Measurements from ENCODE around the gene CUL9. TPM values are rescaled to one million over a fixed set of nuclear protein-coding genes. Genes with fewer than 3 reads are reported as not detected.

CUL9 gene
- total RNA-seq, 1 donor from 2014 or later = 13.1 TPM

- peak in 1 of 2 donors; percentile 38 for DNase-seq (ENCODE audit: low read depth in 2 of 2)
Measured at GRCh38 chr6:43172104-43173007, 9.6 kb upstream of the CUL9 start.

- DNase-seq (ENCODE audit: low read depth in 2 of 2) = no peak
Measured at GRCh38 chr6:43173591-43174262, 8.3 kb upstream of the CUL9 start.

- DNase-seq (ENCODE audit: low read depth in 2 of 2) = peak; percentile 97 to 99
Measured at GRCh38 chr6:43174263-43175112, 7.5 kb upstream of the CUL9 start.

DNA sequence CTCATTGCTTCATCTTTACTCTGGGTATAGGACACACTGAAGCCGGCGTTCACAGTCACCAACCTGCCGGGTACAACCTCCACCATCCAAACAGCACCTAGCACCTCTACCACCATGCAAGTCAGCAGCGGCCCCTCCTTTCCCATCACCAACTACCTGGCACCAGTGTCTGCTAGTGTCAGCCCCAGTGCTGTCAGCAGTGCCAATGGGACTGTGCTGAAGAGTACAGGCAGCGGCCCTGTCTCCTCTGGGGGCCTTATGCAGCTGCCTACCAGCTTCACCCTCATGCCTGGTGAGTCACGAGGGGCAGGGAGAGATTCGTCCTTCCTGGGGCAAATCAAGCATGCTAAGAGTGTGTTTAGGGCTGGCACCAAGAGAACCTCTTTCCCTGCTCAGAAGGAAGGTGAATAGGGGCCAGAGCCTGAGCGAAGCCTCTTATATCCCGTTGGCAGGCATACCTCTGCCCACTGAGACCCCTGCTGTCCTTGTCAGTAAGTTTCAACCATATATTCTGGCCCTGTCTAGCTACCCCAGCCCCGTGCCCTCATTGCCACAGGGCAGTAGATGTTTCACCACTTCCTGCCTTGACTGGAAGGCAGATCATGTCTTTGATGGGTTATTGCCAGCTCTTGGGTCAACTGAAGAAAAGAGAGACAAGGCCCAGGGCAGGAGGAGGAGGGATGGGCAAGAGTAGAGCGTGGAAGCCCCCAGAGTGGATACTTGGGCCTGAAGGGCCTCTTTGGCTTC, 6.1 kb upstream of the CUL9 start:
- no peak for DNase-seq (ENCODE audit: low read depth in 2 of 2)

GRCh38 chr6:43176423-43176786, 5.6 kb upstream of the CUL9 start:
- DNase-seq (ENCODE audit: low read depth in 2 of 2) = no peak

- no peak for DNase-seq (ENCODE audit: low read depth in 2 of 2)
Measured at GRCh38 chr6:43178150-43178549, 3.8 kb upstream of the CUL9 start.

- DNase-seq (ENCODE audit: low read depth in 2 of 2) = no peak
Measured at GRCh38 chr6:43178951-43179830, 2.8 kb upstream of the CUL9 start.

- no peak for DNase-seq (ENCODE audit: low read depth in 2 of 2)
Measured at GRCh38 chr6:43180058-43180457, 1.9 kb upstream of the CUL9 start.

DNA sequence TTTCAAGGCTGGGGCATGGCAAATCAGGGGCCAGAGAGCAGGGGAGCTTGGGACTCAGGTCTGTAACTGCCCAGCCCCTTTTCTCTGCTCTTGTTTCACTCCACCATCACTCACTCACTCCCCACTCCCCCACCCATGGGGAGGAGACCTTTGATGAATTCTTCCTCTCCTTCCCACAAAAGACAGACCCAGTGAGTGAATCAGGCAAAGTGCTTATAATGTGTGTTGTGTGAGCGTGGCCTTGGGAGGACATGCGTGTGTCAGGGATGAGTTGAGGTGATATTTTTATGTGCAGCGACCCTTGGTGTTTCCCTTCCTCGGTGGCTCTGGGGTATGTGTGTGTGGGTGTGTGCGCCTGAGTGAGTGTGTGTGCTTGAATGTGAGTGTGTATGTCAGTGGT, 1.0 kb upstream of the CUL9 start:
- no peak for DNase-seq (ENCODE audit: low read depth in 2 of 2)

DNA sequence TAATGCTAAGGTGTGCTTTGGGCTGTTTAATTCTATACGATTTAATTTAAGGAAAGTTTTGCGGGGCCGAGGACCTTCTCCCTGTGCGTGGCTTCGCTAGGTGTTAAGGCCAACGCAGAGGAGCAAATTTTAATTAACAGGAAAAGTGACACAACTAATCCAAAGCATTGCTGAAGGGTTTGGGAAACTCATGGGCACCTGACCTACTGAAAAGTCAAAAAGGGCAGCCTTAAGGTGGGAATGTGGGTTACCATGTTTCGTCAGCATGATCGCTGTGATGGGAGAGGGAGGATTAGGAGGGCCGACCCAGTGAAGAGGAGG, 415 bp upstream of the CUL9 start:
- DNase-seq (ENCODE audit: low read depth in 2 of 2) = no peak

DNA sequence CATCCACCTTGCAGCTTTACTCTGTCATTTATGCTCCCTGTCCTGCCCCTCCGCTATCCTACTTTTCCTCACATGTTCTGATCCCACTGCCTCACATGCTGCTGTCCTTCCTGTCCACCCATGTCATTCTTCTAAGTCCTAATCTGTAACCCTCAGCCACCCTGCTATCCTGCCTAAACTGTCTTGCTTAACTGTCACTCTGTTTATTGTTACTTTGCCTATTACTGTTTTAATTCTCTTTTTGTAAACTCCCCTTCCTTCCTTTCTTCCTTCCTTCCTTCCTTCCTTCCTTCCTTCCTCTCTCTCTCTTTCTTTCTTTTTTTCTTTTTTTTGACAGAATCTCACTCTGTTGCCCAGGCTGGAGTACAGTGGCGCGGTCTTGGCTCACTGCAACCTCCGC, 1.4 kb downstream of the CUL9 start:
- no peak for DNase-seq (ENCODE audit: low read depth in 2 of 2)

DNA sequence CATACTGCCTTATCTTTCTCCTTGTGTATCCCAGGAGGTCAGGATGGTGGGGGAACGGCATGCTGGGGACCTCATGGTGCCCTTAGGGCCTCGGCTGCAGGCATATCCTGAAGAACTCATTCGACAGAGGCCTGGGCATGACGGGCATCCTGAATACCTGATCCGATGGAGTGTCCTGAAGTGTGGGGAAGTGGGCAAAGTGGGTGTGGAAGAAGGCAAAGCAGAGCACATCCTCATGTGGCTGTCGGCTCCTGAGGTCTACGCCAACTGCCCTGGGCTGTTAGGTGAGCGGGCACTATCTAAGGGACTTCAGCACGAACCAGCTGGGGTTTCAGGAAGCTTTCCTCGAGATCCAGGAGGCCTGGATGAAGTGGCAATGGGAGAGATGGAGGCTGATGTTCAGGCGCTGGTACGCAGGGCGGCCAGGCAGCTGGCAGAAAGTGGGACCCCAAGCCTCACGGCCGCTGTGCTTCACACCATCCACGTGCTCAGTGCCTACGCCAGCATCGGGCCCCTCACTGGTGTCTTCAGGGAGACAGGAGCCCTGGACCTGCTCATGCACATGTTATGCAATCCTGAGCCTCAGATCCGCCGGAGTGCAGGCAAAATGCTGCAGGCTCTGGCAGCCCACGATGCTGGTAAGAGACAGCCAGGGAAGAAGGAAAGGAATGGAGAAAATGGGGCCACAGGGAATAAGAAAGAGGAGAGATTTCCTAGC, 2.4 kb downstream of the CUL9 start:
- no peak for DNase-seq (ENCODE audit: low read depth in 2 of 2)

DNA sequence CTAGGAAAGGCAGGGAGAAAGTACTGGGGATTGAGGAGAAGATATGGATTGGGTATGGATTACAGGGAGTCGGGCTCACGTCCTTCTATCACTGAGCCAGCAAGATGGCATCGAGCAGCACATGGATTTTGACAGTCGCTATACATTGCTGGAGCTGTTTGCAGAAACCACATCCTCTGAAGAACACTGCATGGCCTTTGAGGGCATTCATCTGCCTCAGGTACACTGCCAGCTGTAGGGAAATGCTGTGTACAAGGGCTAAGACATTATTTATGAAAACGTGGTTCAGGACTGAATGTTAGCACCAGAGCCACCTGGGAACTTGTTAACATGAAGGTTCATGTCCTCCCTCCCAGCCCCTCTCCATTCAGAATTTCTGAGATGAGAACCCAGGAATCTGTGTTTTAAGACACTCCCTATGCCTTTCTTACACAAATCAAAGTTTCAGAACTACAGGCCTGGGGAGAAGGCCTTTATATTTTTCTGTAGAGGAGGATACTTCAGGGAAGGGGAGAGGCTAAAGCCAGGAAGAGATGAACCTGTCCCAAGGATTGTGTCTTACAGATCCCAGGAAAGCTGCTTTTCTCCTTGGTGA, 3.5 kb downstream of the CUL9 start:
- DNase-seq (ENCODE audit: low read depth in 2 of 2) = no peak

DNA sequence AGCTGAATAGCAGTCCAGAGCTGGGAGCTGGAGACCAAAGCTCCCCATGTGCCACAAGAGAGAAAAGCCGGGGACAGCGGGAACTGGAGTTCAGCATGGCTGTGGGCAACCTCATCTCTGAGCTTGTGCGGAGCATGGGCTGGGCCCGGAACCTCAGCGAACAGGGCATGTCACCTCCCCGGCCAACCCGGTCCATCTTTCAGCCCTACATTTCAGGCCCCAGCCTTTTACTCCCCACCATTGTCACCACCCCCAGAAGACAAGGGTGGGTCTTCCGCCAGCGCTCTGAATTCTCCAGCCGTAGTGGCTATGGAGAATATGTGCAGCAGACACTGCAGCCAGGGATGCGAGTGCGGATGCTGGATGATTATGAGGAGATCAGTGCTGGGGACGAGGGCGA, 4.0 kb downstream of the CUL9 start:
- no peak for DNase-seq (ENCODE audit: low read depth in 2 of 2)

GRCh38 chr6:43186706-43187105, 4.7 kb downstream of the CUL9 start:
- DNase-seq (ENCODE audit: low read depth in 2 of 2) = no peak

DNA sequence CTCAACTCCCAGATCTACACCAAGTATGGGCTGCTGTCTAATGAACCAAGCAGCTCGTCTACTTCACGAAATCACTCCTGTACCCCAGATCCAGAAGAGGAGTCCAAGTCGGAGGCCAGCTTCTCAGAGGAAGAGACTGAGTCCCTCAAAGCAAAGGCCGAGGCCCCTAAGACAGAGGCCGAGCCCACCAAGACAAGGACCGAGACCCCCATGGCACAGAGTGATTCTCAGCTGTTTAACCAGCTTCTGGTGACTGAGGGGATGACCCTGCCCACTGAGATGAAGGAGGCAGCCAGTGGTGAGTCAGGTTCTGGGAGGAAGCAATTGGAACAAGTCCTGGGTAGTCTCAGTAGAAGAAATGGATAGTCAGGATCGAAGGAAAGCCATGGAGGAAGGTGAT, 5.8 kb downstream of the CUL9 start:
- no peak for DNase-seq (ENCODE audit: low read depth in 2 of 2)

- no peak for DNase-seq (ENCODE audit: low read depth in 2 of 2)
Measured at GRCh38 chr6:43188426-43188825, 6.4 kb downstream of the CUL9 start.

- no peak for DNase-seq (ENCODE audit: low read depth in 2 of 2)
Measured at GRCh38 chr6:43189776-43190304, 7.8 kb downstream of the CUL9 start.

GRCh38 chr6:43192911-43193310, 10.9 kb downstream of the CUL9 start:
- DNase-seq (ENCODE audit: low read depth in 2 of 2) = no peak
